GM12878 (cell line): ENCODE data around the gene SCN8A. TPM values are rescaled to one million over a fixed set of nuclear protein-coding genes. Genes with fewer than 3 reads are reported as not detected.

Experiments used
- ATAC-seq: fragments of 200-7000 bp; cut with Tn5 transposase; 3 replicates; pipeline ENCODE4 v1.9.1; 2020; ENCODE audit warnings: mild to moderate bottlenecking, moderate library complexity
- BruUV-seq: library from RNA; stranded (reverse); fragments of 400-500 nt; replicated peaks from 2 replicates; lab custom pipeline; 2021; lab: Mats Ljungman, UMichigan
- CTCF ChIA-PET: fragments of 300-600 bp; sonication (Branson Sonifier 250); formaldehyde crosslinking; extraction: SDS; loops from one replicate; lab custom pipeline; 2021; ENCODE audit warnings: inconsistent platforms; lab: Yijun Ruan, JAX
- POLR2A ChIA-PET: fragments of 350-600 bp; formaldehyde crosslinking; extraction: SDS; loops from one replicate; lab custom pipeline; 2021; ENCODE audit warnings: inconsistent platforms; lab: Charles Lee
- RAD21 ChIA-PET: fragments of 300-600 bp; sonication (Branson Sonifier 250); formaldehyde crosslinking; loops from one replicate; lab custom pipeline; 2023; ENCODE audit warnings: antibody characterized with exemption; ENCODE audit not compliant: unreplicated experiment; lab: Charles Lee
- SMC1A ChIA-PET: fragments of 300-600 bp; sonication (Branson Sonifier 250); formaldehyde crosslinking; loops from one replicate; lab custom pipeline; 2023; ENCODE audit not compliant: unreplicated experiment, uncharacterized antibody; lab: Charles Lee
- DNase-seq: peaks from one replicate; pipeline ENCODE4 v3.0.0-alpha.2; 2011; ENCODE audit warnings: low read depth, low spot score
- FAIRE-seq: peaks from 3 replicates; lab custom pipeline; 2011; peaks lifted over from hg19 to GRCh38; lab: Jason Lieb, UNC
- H2AFZ ChIP-seq: 2 replicates; pipeline ENCODE4 v1.6.0; 2011; ENCODE audit warnings: low read depth, low read length, control low read depth; ENCODE audit not compliant: control insufficient read depth
- H3K27ac ChIP-seq: 2 replicates; pipeline ENCODE4 v1.5.1; 2011; ENCODE audit warnings: control low read depth; ENCODE audit not compliant: control insufficient read depth, insufficient read depth
- H3K27me3 ChIP-seq, 2 experiments: replicated peaks in 1 of 2; 2 replicates each; pipeline versions ENCODE4 v1.6.0 to v1.6.1; 2011; ENCODE audit warnings: low read length in 1 of 2; ENCODE audit not compliant: control insufficient read depth in 2 of 2, insufficient read depth in 2 of 2
- H3K36me3 ChIP-seq, 2 experiments: 2 replicates each; pipeline ENCODE4 v1.5.1; 2011; ENCODE audit warnings: low read length in 1 of 2; ENCODE audit not compliant: control insufficient read depth in 2 of 2, insufficient read depth in 2 of 2
- H3K4me1 ChIP-seq: 2 replicates; pipeline ENCODE4 v1.6.1; 2011; ENCODE audit warnings: mild to moderate bottlenecking, low read length, moderate library complexity, mixed read lengths; ENCODE audit not compliant: control insufficient read depth, insufficient read depth
- H3K4me2 ChIP-seq: 2 replicates; pipeline ENCODE4 v1.6.0; 2011; ENCODE audit warnings: control low read depth; ENCODE audit not compliant: control insufficient read depth, insufficient read depth
- H3K4me3 ChIP-seq: fragments of 200-600 bp; sonication (generic); 2 replicates; pipeline ENCODE4 v1.5.1; 2016
- H3K79me2 ChIP-seq: 2 replicates; pipeline ENCODE4 v1.6.0; 2011; ENCODE audit warnings: low read length; ENCODE audit not compliant: control insufficient read depth, insufficient read depth
- H3K9ac ChIP-seq: 2 replicates; pipeline ENCODE4 v1.8.0; 2011; ENCODE audit warnings: low read length, control low read depth, mixed read lengths; ENCODE audit not compliant: control insufficient read depth, insufficient read depth
- H3K9me3 ChIP-seq: replicated peaks from 3 replicates; pipeline ENCODE4 v1.5.1; 2011; ENCODE audit warnings: mild to moderate bottlenecking, low read length; ENCODE audit not compliant: control insufficient read depth, insufficient read depth
- H4K20me1 ChIP-seq: 2 replicates; pipeline ENCODE4 v1.6.0; 2011; ENCODE audit not compliant: control insufficient read depth, insufficient read depth
- BRCA1 ChIP-seq: IDR thresholded peaks from 2 replicates; pipeline ENCODE4 v1.6.1; 2011; ENCODE audit warnings: low read depth, low read length, improper control_type of control experiment
- CREM ChIP-seq: IDR thresholded peaks from 2 replicates; pipeline ENCODE4 v1.6.1; 2014; ENCODE audit warnings: antibody characterized with exemption, low read depth
- ESRRA ChIP-seq: IDR thresholded peaks from 2 replicates; pipeline ENCODE4 v1.6.1; 2012; ENCODE audit warnings: mild to moderate bottlenecking, low read length, improper control_type of control experiment
- FOXK2 ChIP-seq: fragments of 450-650 bp; IDR thresholded peaks from 2 replicates; pipeline ENCODE4 v1.6.1; 2017; ENCODE audit warnings: mild to moderate bottlenecking, moderate library complexity
- FOXM1 ChIP-seq: IDR thresholded peaks from 2 replicates; pipeline ENCODE4 v1.6.1; 2012; ENCODE audit warnings: low read depth, mild to moderate bottlenecking, inconsistent platforms, low read length, moderate library complexity
- HDAC2 ChIP-seq: fragments of 200-600 bp; sonication (generic); IDR thresholded peaks from 2 replicates; pipeline ENCODE4 v1.6.1; 2017
- MXI1 ChIP-seq: fragments of 150-350 bp; IDR thresholded peaks from 2 replicates; pipeline ENCODE4 v1.6.1; 2011; ENCODE audit warnings: low read depth, mild to moderate bottlenecking, inconsistent platforms, low read length, improper control_type of control experiment
- NFXL1 ChIP-seq: fragments of 450-650 bp; IDR thresholded peaks from 2 replicates; pipeline ENCODE4 v1.6.1; 2017; ENCODE audit warnings: antibody characterized with exemption, mild to moderate bottlenecking, borderline replicate concordance
- SMAD1 ChIP-seq: fragments of 450-650 bp; IDR thresholded peaks from 2 replicates; pipeline ENCODE4 v1.6.1; 2018; ENCODE audit warnings: mild to moderate bottlenecking, low read depth; ENCODE audit not compliant: partially characterized antibody
- SMAD5 ChIP-seq: IDR thresholded peaks from 2 replicates; pipeline ENCODE4 v1.6.1; 2016; ENCODE audit warnings: antibody characterized with exemption, low read depth
- SMC3 ChIP-seq: IDR thresholded peaks from 2 replicates; pipeline ENCODE4 v1.6.1; 2011; ENCODE audit warnings: low read length, improper control_type of control experiment, borderline replicate concordance
- STAT1 ChIP-seq: fragments of 450-650 bp; conservative IDR thresholded peaks from 2 replicates; pipeline ENCODE4 v1.6.1; 2014; ENCODE audit warnings: antibody characterized with exemption, mild to moderate bottlenecking
- TCF12 ChIP-seq: IDR thresholded peaks from 2 replicates; pipeline ENCODE4 v1.6.1; 2011; ENCODE audit warnings: low read depth, mild to moderate bottlenecking, low read length
- WGBS: methylation state at CpG from one replicate; pipeline ENCODE4 v1.1.6; 2016; ENCODE audit warnings: low lambda C conversion rate; ENCODE audit not compliant: insufficient replicate concordance, insufficient coverage; ENCODE audit errors: missing lambda C conversion rate; 5-methylcytosine and 5-hydroxymethylcytosine counted together
- in situ Hi-C: fragments of 300-500 bp; cut with MboI; formaldehyde crosslinking; loops from 9 replicates; pipeline ENCODE4 v1.14.3; 2018; ENCODE audit warnings: mixed read lengths
- intact Hi-C: fragments of 100-400 bp; cut with micrococcal nuclease; formaldehyde crosslinking; loops from one replicate; pipeline ENCODE4 v1.14.2; 2022; ENCODE audit not compliant: unreplicated experiment
- polyA plus RNA-seq, 11 experiments: library from polyadenylated mRNA; depleted of rRNA in 4 of 11; unstranded in 6 of 11; stranded (reverse) in 5 of 11; fragments of >200 nt; fragmentation: Nextera tagmentation in 4 of 11; fragmentation: Illumina TruSeq in 1 of 11; extraction: Ambion mirVana in 4 of 11; extraction: Trizol in 1 of 11; gene quantifications; 1 replicate in 1 of 11; 2 replicates in 10 of 11; pipeline versions ENCODE4 v1.2.1 to v1.2.3, GENCODE V29; 2011 to 2016; ENCODE audit warnings: inconsistent platforms in 2 of 11, missing spikeins in 2 of 11, low read depth in 1 of 11
- total RNA-seq, 4 experiments: library from RNA; depleted of rRNA in 3 of 4; stranded (reverse); fragments of >200 nt in 3 of 4; fragmentation: Illumina TruSeq in 1 of 4; extraction: Trizol in 1 of 4; gene quantifications; 2 replicates each; pipeline versions ENCODE4 v1.2.1 to v1.2.3, GENCODE V29; 2013 to 2021

Gene SCN8A
- total and polyA plus RNA-seq, 10 of the 15 experiments (the other 5 are each of a cell fraction or from before 2014, with no cell fraction given): 0.02 to 0.23 (median 0.06) TPM; not detected in 2

- Histone ChIP-seq H3K79me2 (no peaks in the 10 kb centered on the region), H3K36me3 (no peaks in the 10 kb centered on the region), H2AFZ (no peak overlapping the region), H3K4me2 (no peak overlapping the region), H4K20me1 (no peaks in the 10 kb centered on the region), H3K27ac (no peak overlapping the region), H3K4me3 (no peak overlapping the region), H3K27me3 (no peaks in the 10 kb centered on the region; a peak in 1 of 4 replicates), H3K4me1 (no peaks in the 10 kb centered on the region), H3K9ac (no peak overlapping the region), H3K9me3 (no peaks in the 10 kb centered on the region)
- no peak for TF ChIP-seq HDAC2
- TF ChIP-seq MXI1: no peak
- TF ChIP-seq SMC3: no peak
- no peak for TF ChIP-seq BRCA1
- TF ChIP-seq FOXK2: no peak
- TF ChIP-seq TCF12: no peak
- no peak for TF ChIP-seq SMAD5
- no peak for TF ChIP-seq ESRRA
- no peak for TF ChIP-seq STAT1
- TF ChIP-seq SMAD1: no peak
- no peak for TF ChIP-seq CREM
- in situ Hi-C loops: no loop called here
- SMC1A ChIA-PET: interaction anchor here (0.8 kb wide), 1 partner anchor 92 kb away, joined by 3 read pairs; no protein-coding TSS in a partner anchor
- no peak for ATAC-seq
- FAIRE-seq: no peak
- 25% methylated on average over 3 of the region's 3 CpGs for WGBS
- POLR2A ChIA-PET: no interaction called here
- CTCF ChIA-PET: no interaction called here
- DNase-seq: no peak
- RAD21 ChIA-PET: no interaction called here
- intact Hi-C loops: no loop called here
- BruUV-seq: no TSS peak
Measured at GRCh38 chr12:51636581-51636980, 45.5 kb downstream of the SCN8A start.

- Histone ChIP-seq H3K9ac (no peak overlapping the region), H3K4me3 (no peak overlapping the region), H3K79me2 (no peaks in the 10 kb centered on the region), H3K27ac (no peak overlapping the region), H3K36me3 (no peaks in the 10 kb centered on the region), H3K4me2 (no peak overlapping the region), H2AFZ (no peak overlapping the region), H3K9me3 (no peaks in the 10 kb centered on the region), H3K4me1 (no peaks in the 10 kb centered on the region), H3K27me3 (no peaks in the 10 kb centered on the region; a peak in 1 of 4 replicates), H4K20me1 (no peaks in the 10 kb centered on the region)
- TF ChIP-seq NFXL1: no peak
- TF ChIP-seq FOXM1: no peak
- no peak for FAIRE-seq
- DNase-seq: no peak
- ChIA-PET POLR2A (no interaction called here), CTCF (no interaction called here), SMC1A (interaction anchor here (0.8 kb wide), 1 partner anchor 91 kb away, joined by 3 read pairs; no protein-coding TSS in a partner anchor), RAD21 (no interaction called here)
- ATAC-seq: no peak
- in situ Hi-C loops: no loop called here
- intact Hi-C loops: no loop called here
- 0% methylated on average over 1 of the region's 1 CpG for WGBS
- no TSS peak for BruUV-seq
Measured at GRCh38 chr12:51636986-51637385, 46.0 kb downstream of the SCN8A start.
